Measurements from ENCODE around the gene GALNT17.

GALNT17 gene

GRCh38 chr7:71132127-71132376 is at the start of gene GALNT17:
GALNT17 (plus strand) TSS chr7:71132144.
- no peak for DNase-seq

DNA sequence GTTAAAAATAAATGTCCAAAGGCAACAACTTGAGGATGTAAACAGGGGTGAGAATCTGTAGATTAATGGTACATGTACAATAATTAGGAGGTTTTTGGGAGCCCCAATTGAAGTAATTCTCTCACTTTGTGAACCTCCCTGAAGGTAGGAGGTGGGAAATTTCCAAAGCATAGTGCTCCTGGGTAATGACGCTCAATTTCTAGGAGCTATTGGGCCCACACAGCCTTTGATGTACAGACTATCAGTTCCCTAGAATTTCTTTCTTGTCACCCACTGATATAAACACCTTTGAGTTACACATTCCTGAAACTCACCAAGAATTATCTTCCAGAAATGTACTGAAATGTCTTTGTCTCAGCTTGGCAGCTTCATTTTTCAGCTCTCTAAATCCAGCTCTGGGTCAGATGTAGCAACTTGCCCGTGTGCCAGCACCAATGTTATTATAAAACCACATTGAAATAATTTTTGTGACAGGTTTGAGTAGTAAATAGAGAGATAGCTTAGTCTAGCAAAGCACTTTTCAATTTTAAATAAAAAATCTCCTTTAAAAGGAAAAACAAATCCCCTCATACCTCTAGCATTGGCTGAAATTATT is 36.6 kb upstream of the GALNT17 start:
- DNase-seq, result no peak

DNA sequence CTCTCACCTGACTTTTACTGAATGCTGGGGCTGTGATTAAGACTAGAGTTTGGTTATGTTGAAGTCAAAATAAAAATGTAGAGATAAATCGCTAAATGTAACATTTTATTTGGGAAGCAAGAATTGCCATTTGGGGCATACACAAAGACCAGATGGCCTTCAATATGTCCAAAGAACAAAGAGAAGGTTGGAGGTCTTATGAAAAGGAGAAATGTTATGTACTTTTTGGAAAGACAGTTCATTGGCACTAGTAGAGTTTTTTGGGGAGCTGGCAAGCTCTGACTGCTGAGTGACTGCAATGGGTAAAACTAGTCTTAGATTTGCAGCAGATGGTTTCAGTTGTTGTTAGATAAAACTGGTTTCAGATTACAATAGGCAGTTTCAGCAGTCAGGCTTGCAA is 35.6 kb upstream of the GALNT17 start:
- no peak for DNase-seq

- DNase-seq, result no peak
Measured at GRCh38 chr7:71106226-71106625, 25.7 kb upstream of the GALNT17 start.

DNA sequence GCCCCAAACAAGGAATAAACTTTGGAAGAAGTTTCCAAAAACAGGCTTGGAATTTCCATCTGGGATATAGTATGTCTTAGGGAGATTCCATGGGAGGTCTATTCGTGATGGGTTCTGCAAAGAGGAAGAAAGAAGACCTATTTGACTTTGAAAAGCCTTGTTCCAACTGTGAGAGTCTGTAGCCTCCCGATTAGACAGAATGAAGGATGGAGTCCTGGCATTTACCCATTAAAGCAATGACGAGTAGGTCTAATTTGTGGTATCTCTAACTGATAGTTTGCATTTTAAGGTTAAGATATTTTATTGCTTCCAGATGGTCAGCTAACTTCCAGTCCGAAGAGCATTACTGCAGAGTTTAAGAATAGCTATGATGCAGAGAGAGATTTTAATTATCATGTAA is 19.5 kb upstream of the GALNT17 start:
- no peak for DNase-seq

DNA sequence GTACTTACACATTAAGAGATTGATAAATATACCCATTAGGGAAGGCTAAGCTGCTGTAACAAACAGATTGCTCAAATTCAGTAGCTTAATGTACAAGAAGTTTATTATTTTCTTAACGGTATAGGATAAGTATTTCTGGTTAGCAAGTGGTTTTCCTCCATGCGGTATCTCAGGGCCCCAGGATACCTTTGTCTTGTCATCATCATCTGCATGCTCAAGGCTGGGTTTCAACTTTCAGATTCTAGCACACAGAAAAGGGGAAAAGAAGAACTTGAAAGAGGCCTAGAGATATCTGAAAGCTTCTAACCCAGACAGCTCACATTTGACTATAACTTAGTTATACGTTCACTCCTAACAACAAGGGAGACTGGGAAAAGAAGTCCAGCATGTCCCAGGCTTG is 11.8 kb upstream of the GALNT17 start:
- no peak for DNase-seq

DNA sequence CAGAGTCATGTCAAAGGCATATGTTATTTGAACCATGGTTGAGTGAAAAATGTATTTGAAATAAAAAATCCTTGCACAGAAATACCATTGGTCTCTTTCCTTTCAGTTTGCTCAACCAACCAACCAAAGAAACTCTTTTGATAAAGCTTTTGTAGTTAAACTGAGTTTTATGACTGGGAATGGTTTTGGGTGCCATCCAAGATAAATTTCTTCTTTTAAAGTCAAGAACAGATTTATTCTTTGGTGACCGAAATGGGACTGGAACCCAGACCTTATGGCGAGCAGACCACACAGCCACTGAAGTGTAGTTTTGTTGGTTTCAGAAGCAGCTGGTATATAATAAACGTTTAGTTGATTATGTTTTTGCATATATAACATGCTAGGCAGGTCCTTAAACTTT is 2.8 kb upstream of the GALNT17 start:
- no peak for DNase-seq

- DNase-seq, result no peak
Measured at GRCh38 chr7:71130031-71130679, 1.8 kb upstream of the GALNT17 start.

- peak; percentile 33 for DNase-seq
Measured at GRCh38 chr7:71131256-71132126, 453 bp upstream of the GALNT17 start.

- DNase-seq, result no peak
Measured at GRCh38 chr7:71132377-71133231, 660 bp downstream of the GALNT17 start.

- DNase-seq, result no peak
Measured at GRCh38 chr7:71133232-71133622, 1.3 kb downstream of the GALNT17 start.

- DNase-seq, result no peak
Measured at GRCh38 chr7:71133856-71134255, 1.9 kb downstream of the GALNT17 start.

DNA sequence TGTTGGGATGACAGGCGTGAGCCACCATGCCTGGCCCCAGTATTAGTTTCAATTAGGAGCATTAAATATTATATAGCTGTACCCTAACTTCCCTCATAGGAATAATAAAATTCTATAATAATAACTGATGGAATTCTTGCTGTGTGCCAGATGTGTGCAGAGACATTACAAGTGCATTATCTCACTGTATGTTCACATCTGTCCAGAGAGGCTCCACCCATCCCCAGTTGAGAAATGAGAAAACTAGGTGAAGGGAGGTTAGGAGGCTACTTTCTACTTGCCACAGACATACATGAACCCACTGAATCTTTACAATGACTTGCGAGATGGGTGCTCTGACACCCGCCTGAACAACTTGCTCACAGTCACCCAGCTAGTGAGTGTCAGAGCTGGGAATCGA is 3.2 kb downstream of the GALNT17 start:
- no peak for DNase-seq

GRCh38 chr7:71135663-71136062 is 3.7 kb downstream of the GALNT17 start:
- DNase-seq, result no peak

GRCh38 chr7:71137479-71137878 is 5.5 kb downstream of the GALNT17 start:
- no peak for DNase-seq

GRCh38 chr7:71140264-71140663 is 8.3 kb downstream of the GALNT17 start:
- DNase-seq, result no peak

DNA sequence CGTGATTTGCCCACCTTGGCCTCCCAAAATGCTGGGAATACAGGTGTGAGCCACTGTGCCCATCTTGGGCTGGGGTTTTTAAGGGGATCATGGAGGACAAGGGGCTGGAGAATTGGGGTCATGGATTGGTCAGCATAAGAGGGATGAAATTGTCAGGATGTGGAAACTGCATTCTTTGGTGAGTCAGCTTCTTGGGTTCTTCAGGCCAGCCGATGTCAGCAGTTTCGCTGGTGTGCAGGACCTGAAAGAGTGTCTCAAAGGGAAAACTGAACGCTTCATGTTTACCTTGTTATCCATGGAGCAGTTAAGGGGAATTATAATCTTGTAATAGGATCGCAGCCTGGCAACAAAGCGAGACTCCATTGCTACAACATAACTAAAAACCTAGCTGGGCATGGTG is 13.0 kb downstream of the GALNT17 start:
- no peak for DNase-seq

DNA sequence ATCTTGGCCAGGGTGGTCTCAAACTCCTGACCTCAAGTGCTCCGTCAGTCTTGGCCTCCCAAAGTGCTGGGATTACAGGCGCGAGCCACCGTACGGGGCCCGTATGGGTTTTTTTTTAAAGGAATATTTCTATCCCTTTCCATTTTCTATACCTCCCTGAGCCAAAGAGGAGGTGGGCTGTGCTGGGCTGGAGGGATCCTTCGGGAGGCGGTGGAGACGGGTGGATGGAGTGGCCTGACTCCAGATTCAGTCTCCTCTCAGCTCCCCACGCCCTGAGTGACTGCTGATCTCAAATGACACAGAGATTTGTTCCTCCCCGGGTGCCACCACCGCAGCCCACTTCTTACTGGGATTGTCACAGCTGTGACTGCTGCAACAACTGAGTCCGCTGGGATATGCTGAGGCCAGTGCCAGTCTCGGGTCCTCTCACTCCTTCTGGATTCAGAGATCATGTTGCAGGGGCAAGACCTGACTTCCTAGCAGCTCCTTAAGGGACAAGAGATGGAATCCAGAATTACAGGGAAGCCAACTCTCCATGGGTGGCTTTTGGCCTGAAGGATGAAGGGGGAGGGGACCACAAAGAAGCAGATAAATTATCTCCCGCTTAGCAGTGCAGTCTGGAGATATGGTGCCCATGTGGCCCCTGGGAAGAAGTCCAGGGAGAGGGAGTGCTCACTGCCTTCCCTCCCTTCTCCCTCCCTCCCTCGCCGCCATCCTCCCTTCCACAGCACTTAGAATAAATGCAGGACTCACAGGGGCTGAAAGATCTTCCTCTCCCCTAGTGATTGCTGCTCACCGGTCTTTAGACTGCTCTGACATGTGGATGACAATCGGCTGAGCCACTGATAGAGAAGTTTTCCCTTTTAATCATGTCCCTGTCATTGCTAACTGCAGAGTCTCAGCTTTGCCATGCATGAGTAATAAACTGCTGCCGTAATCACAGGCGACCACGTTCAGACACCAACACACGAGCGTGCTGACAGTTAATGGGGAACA is 14.3 kb downstream of the GALNT17 start:
- DNase-seq, result no peak

- DNase-seq, result no peak
Measured at GRCh38 chr7:71148098-71148497, 16.2 kb downstream of the GALNT17 start.

- no peak for DNase-seq
Measured at GRCh38 chr7:71155236-71155635, 23.3 kb downstream of the GALNT17 start.

- DNase-seq, result no peak
Measured at GRCh38 chr7:71157757-71158156, 25.8 kb downstream of the GALNT17 start.

DNA sequence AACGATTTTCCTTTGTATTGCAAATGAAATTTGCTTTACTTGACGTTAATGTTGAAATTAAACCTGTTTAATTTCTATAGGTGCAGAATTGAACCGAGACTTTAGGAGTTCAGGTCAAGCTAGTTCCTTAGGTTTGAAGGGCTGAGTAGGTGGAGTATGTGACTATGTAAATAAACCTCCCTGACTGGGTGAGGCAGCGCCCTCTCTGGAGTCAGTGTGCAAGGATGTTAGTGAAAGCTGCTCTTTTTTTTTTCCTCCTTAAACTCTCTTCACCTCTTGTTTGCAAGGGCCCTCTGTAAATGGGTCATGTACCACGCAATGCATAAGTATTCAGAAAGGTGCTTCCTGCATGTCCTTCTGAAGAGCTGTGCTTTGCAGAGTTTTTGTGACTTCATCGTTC is 33.8 kb downstream of the GALNT17 start:
- DNase-seq, result no peak
